Dedifferentiated amniotic fluid mesenchymal stem cell (primary cell): ENCODE data around the gene DHRS12.

ENCODE experiments used
- DNase-seq: peaks from one replicate; pipeline ENCODE4 v3.0.0-alpha.2; 2016; ENCODE audit errors: extremely low spot score

DHRS12 gene

DNA sequence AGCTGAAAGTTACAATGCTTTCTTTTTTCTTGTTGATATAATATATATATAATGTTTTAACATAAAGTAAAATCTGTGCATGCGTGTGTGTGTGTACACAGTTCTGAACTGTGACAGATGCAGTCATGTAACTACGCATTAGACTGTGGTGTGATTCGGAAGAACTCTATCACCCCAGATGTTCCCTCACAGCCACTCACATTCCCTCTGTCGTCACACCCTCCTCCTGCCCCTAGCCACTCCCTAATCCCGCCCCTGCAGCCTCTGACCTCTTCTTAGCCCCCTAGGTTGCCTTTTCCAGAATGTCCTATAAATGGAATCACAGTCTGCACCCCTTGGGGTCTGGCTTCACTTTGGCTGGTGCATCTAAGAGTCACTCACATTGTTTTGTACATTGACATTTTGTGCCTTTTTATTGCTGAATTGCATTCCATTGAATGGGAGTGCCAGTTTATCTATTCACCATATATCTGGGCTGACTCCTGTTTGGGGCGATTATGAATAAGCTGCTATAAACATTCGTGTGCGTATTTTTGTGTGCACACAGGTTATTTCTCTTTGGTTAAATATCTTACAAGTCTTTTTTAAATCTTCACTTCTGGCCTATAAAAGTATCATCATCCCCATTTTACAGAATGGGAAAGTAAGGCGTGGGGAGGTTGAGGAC lies 20.4 kb downstream of the DHRS12 start:
- DNase-seq, result no peak

DNA sequence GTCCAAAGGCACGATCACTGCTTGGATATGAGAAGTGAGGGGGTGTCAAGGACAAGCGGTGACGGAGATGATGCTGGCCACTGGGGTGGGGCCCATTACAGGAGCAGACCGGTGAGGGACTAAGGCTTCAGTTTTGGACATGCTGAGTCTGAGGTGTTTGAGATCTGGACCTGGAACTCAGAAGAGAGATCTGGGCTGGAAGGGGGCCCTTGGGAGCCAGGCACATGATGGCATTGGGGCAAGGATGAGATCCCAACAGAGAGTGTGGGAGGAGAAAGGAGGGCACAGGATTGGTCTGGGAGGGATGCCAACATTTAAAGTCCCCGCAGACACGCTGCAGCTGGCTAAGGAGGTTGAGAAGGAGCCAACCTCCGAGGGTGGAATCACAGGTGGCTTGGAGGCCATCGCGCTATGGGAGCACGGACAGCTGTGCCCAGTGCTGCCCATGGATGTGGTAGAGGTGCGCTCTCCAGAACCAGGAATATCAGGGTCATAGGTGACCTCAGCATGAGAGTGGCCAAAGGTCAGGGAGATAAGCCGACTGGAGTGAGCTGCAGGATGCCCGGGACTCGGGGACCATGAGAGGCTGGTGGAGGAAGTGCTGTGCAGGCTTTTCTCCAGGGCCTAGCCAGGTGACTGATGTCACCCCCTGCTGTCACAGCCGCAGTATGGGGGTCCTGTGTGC lies 21.8 kb downstream of the DHRS12 start:
- DNase-seq, result no peak

- no peak for DNase-seq
Observed at GRCh38 chr13:51781246-51782022, 22.5 kb downstream of the DHRS12 start.

DNA sequence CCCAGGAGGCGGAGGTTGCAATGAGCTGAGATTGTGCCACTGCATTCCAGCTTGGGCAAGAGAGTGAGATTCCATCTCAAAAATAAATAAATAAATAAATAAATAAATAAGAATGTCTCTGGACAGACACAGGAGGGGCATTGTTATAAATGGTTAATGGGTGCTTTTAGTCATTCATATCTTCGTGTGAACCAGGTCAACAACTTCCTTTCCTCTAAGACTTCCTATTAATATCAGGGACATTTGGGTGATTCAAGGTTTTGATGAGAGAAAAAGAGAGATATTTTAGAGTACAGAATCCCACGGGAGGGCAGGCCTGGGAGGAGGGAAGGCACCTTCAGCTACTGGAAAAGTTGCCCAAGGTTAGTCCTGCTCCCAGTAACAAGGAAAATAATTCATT lies 23.9 kb downstream of the DHRS12 start:
- DNase-seq, result no peak

GRCh38 chr13:51778392-51778791 lies 25.6 kb downstream of the DHRS12 start:
- DNase-seq, result no peak

DNA sequence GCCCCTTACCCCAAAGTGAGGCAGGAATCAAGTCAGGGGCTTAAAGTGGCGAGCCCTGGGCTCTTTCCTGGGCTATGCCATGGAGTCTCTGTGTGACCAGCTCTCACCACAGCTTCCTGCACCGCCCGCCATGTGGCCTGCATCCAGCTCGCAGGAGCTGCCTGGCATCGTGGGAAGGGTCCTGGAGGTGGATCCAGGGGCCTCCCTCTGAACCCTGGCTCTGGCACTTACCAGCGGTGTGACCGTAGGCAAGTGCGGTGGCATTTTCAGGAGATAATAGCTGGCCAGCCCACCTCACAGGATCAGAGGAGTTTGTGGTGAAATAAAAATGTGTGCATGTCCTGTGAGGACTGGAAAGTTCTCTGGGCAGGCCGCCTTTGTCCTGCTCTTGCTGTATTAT lies 26.0 kb downstream of the DHRS12 start:
- no peak for DNase-seq

- DNase-seq, result no peak
Observed at GRCh38 chr13:51776179-51776578, 27.8 kb downstream of the DHRS12 start.

GRCh38 chr13:51773515-51773914 lies 30.4 kb downstream of the DHRS12 start:
- DNase-seq, result no peak

DNA sequence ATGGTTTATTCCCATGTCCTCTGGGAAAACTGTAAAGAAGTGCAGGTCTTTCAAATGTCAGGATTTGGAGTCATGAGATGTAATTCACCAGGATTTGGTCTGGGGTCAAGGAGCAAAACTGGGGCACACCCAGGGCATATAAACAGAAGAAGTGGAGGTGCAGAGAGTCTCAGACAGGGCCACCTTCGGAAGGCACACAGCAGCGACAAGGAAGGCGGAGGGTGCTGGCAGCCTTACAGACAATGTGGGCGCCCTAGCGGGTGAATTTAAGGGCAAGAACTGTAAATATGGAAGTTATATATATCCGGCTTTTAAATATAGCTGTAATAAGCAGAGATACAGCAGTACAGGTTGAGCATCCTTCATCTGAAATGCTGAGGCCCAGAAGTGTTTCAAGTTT lies 31.2 kb downstream of the DHRS12 start:
- DNase-seq, result no peak

DNA sequence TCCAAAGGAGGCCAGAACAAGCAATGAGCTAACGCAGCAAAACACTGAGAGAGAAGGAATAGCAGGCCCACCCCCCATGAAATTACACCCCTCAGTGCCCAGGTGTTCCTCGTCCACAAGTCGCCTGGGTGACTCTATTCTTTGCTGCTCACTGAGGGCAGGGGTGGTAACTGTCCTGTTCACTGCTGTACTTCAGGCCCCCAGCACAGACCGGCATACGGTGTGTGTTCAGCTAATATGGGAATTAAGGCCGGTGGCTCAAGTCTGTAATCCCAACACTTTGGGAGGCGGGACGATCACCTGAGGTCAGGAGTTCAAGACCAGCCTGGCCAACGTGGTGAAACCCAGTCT lies 31.9 kb downstream of the DHRS12 start:
- no peak for DNase-seq

GRCh38 chr13:51771418-51772104 lies 32.4 kb downstream of the DHRS12 start:
- DNase-seq, result no peak

GRCh38 chr13:51770681-51771417 lies 33.1 kb downstream of the DHRS12 start:
- DNase-seq, result no peak

DNA sequence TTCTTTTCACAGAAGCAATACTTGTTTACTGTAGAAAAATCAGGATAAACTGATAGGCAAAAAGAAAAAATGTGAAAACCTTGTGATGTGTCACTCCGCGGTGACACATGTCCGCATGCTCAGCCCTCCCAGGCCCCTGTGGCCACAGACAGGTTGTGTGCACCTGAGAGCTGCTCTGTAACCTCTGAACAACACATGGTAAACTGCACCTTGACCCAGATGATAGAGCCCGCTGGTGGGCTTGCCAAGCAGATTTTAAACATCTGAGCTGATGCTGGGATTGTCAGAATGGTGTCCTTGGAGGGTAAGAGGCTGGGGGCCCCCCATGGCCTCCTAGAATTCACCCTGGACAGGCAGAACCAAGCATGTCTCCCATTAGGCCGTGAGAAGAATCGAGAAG lies 33.8 kb downstream of the DHRS12 start:
- no peak for DNase-seq

GRCh38 chr13:51769455-51770127 lies 34.4 kb downstream of the DHRS12 start:
- no peak for DNase-seq

DNA sequence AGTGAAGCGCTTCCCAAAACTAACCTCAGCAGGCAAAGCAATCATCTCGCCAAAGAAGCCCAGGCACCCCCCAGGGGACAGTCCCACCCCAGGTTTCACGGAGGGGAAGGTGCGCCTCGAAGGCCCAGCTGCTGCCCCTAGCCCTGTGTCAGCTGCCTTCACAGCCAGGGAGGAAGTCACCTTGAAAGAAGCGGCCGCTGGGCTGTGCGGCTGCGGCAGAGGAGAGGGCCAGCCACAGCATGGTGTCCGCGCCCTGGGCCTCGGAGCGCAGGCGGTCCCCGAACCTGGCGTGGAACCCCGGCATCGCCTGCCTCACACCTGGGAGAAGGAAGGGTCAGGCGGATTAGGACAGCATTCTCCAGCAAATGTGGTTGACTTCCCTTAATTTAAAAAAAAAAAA lies 35.0 kb downstream of the DHRS12 start:
- no peak for DNase-seq

- no peak for DNase-seq
Observed at GRCh38 chr13:51768378-51768921, 35.5 kb downstream of the DHRS12 start.

- DNase-seq, result no peak
Observed at GRCh38 chr13:51767100-51767499, 36.9 kb downstream of the DHRS12 start.

- no peak for DNase-seq
Observed at GRCh38 chr13:51765142-51765515, 38.8 kb downstream of the DHRS12 start.

DNA sequence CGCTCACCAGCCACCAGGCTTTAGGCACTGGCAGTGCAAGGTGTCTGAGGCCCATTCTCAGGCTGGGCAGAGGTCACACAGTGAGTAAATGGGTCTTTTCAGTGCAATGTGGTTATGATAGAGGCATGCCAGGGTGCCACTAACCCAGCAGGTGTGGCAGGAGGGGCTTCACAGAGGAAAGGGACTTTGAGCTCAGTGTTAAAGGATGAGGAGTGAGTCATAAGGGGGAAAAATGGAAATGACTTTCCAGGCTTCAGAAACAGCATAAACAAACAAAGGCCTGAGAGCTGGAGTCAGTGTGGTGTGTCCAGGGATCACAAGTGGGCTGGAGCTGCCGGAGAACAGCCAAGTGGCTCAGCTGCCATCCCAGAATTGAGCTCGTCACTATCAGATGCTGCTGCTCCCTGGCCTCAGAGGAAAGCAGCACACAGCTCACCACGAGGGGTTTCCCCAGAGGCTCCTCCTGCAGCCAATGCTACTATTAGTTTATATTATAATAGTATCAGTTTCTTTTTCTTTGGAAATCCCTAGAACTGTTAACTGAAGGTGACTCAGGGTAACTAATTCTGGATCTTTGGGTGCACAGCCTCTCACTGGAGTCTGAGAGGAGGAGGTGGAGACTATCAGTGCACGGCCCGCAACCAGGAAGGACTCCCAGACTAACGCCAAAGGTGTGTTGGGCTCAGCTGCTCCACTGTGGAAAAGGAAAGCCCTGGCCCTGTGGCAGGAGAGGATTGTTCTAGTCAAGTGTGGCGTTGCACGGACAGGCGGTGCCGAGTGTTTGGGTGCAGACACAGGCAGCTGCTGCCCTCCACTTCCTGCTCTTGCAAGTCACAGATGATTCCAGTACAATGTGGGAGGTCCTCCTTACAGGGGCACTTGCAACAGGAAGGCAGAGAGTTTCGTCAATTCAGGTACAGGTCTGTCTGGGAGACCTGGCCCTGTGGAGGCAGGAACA lies 39.5 kb downstream of the DHRS12 start:
- DNase-seq, result peak; percentile 57

DNA sequence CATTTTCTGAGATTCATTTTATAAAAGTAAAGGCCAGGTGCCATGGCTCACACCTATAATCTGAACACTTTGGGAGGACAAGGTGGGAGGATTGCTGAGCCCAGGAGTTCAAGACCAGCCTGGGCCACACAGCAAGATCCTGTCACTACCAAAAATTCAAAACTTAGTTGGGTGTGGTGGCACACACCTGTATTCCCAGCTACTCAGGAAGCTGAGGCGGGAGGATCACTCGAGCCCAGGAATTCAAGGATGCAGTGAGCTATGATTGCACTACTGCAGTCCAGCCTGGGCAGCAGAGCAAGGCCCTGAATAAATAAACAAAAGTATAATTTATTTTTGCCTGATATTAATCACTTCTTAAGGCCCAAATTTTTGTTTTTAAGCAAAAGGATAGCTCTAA lies 40.5 kb downstream of the DHRS12 start:
- no peak for DNase-seq
